ENCODE data around the gene LRCOL1.

DNA sequence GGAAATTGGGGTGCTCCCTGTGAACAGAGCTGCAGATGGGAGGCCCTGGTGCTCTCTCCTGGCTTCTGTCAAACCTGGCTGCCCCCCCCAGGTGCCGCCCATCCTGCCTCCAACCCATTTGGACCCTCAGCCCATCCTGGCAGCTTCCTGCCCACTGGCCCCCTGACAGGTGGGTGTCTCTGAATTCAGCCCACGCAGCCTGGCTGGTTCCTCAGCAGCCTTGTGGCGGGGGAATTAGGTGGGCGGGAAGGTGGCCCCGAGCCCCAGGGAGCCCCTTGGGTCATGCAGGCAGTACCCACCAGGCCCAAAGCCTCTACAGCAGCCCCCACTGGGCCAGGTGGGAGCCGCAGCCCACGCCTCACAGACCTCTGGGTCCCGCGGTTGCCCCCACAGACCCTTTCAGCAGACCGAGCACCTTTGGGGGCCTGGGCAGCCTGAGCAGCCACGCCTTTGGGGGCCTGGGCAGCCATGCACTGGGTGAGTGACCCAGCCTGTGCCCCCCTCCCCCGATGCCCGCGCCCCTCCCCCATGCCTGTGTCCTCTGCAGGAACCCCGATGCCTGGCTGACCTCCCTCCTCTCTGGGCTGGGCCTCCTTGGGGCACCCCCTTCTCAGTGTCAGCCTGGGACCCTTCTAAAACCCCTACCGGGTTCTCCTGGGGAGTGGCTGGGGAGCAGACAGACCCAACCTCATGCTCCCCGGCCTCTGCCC lies 28.9 kb downstream of the LRCOL1 start:
- TF ChIP-seq, protein P1, sequence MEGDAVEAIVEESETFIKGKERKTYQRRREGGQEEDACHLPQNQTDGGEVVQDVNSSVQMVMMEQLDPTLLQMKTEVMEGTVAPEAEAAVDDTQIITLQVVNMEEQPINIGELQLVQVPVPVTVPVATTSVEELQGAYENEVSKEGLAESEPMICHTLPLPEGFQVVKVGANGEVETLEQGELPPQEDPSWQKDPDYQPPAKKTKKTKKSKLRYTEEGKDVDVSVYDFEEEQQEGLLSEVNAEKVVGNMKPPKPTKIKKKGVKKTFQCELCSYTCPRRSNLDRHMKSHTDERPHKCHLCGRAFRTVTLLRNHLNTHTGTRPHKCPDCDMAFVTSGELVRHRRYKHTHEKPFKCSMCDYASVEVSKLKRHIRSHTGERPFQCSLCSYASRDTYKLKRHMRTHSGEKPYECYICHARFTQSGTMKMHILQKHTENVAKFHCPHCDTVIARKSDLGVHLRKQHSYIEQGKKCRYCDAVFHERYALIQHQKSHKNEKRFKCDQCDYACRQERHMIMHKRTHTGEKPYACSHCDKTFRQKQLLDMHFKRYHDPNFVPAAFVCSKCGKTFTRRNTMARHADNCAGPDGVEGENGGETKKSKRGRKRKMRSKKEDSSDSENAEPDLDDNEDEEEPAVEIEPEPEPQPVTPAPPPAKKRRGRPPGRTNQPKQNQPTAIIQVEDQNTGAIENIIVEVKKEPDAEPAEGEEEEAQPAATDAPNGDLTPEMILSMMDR (IDR thresholded peaks at IDR 0.05): no peak
- TF ChIP-seq POLR2AphosphoS5 (IDR thresholded peaks at IDR 0.05): no peak
- TF ChIP-seq POLR2A (IDR thresholded peaks at IDR 0.05): no peak

All from prostate gland (tissue), 2 donors.